Measurements from ENCODE around the gene PTN. TPM values are rescaled to one million over a fixed set of nuclear protein-coding genes. Genes with fewer than 3 reads are reported as not detected.

PTN gene
- total and polyA plus RNA-seq, 10 of the 15 experiments (the other 5 are each of a cell fraction or from before 2014, with no cell fraction given): 0.09 to 1.2 (median 0.13) TPM; not detected in 7

DNA sequence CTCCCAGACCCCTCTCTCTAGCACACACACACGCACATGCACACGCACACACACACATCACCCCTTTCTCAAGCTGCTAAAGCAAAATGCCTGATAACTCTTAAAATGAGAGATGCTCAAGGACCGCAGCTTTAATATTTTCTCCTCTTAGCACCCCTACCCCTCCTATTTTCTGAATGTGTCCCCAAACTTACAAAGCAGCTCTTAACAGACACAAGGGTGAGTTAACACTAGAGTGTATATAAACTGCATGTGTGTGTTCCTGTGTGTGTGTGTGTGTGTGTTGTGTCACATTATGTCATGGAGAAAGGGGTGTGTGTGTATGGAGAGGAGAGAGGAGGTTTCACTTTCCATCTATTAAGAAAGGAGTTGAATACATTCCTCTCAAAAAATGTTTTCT, 1.3 kb downstream of the PTN start (continued):
- TF ChIP-seq NR2C2 (IDR thresholded peaks at IDR 0.05; ENCODE audit: borderline replicate concordance, control insufficient read depth, insufficient read length, low read depth) (no peak), ASH2L (IDR thresholded peaks at IDR 0.05; ENCODE audit: borderline replicate concordance, low read depth) (no peak)
- TF ChIP-seq, protein P1, sequence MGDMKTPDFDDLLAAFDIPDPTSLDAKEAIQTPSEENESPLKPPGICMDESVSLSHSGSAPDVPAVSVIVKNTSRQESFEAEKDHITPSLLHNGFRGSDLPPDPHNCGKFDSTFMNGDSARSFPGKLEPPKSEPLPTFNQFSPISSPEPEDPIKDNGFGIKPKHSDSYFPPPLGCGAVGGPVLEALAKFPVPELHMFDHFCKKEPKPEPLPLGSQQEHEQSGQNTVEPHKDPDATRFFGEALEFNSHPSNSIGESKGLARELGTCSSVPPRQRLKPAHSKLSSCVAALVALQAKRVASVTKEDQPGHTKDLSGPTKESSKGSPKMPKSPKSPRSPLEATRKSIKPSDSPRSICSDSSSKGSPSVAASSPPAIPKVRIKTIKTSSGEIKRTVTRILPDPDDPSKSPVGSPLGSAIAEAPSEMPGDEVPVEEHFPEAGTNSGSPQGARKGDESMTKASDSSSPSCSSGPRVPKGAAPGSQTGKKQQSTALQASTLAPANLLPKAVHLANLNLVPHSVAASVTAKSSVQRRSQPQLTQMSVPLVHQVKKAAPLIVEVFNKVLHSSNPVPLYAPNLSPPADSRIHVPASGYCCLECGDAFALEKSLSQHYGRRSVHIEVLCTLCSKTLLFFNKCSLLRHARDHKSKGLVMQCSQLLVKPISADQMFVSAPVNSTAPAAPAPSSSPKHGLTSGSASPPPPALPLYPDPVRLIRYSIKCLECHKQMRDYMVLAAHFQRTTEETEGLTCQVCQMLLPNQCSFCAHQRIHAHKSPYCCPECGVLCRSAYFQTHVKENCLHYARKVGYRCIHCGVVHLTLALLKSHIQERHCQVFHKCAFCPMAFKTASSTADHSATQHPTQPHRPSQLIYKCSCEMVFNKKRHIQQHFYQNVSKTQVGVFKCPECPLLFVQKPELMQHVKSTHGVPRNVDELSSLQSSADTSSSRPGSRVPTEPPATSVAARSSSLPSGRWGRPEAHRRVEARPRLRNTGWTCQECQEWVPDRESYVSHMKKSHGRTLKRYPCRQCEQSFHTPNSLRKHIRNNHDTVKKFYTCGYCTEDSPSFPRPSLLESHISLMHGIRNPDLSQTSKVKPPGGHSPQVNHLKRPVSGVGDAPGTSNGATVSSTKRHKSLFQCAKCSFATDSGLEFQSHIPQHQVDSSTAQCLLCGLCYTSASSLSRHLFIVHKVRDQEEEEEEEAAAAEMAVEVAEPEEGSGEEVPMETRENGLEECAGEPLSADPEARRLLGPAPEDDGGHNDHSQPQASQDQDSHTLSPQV (IDR thresholded peaks at IDR 0.05): no peak

DNA sequence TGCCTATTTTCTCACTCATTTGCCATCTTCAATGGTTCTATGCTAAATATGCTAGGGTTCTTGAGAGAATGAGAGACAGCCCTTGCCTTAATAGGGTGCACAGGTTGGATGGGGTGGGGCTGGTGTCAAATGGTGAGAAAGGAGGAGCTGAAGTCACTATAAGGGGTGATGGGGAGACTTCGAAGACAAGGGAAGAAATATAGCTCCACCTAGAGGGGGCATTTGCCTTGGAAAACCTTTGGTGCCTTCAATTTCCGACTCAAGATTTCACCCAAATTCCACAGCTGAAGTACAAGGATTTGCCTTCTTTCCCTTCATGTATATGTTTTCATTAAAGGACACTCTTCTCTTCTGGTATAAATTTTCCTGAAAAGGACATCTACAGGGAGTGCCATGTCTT, 5.6 kb downstream of the PTN start:
- Histone ChIP-seq H3K9me3 (replicated peaks; ENCODE audit: control insufficient read depth, insufficient read depth, low read length) (no peaks in the 10 kb centered on the region), H3K27me3 (replicated peaks in 1 of 2; ENCODE audit: control insufficient read depth in 2 of 2, insufficient read depth in 2 of 2, low read length in 1 of 2) (no peaks in the 10 kb centered on the region), H3K27ac (ENCODE audit: control insufficient read depth, insufficient read depth) (no peak overlapping the region), H3K4me2 (ENCODE audit: control insufficient read depth, insufficient read depth) (no peak overlapping the region), H3K4me3 (no peak overlapping the region), H3K79me2 (ENCODE audit: control insufficient read depth, insufficient read depth, low read length) (no peaks in the 10 kb centered on the region), H3K9ac (ENCODE audit: control insufficient read depth, insufficient read depth, low read length) (no peak overlapping the region), H2AFZ (ENCODE audit: control insufficient read depth, low read depth, low read length) (no peak overlapping the region), H3K36me3 (ENCODE audit: control insufficient read depth in 2 of 2, insufficient read depth in 2 of 2, low read length in 1 of 2) (no peaks in the 10 kb centered on the region), H4K20me1 (ENCODE audit: control insufficient read depth, insufficient read depth) (no peaks in the 10 kb centered on the region), H3K4me1 (ENCODE audit: control insufficient read depth, insufficient read depth, low read length) (no peaks in the 10 kb centered on the region)
- TF ChIP-seq RAD21 (IDR thresholded peaks at IDR 0.05; ENCODE audit: insufficient read depth, low read depth, low read length) (peak; percentile 23; the same call in 1 of the 2 replicates), ZBTB11 (CRISPR knock-in tag; IDR thresholded peaks at IDR 0.05) (no peak), CREM (IDR thresholded peaks at IDR 0.05; ENCODE audit: low read depth) (no peak), GABPA (IDR thresholded peaks at IDR 0.05; ENCODE audit: low read depth) (no peak)
- TF ChIP-seq, protein P2, sequence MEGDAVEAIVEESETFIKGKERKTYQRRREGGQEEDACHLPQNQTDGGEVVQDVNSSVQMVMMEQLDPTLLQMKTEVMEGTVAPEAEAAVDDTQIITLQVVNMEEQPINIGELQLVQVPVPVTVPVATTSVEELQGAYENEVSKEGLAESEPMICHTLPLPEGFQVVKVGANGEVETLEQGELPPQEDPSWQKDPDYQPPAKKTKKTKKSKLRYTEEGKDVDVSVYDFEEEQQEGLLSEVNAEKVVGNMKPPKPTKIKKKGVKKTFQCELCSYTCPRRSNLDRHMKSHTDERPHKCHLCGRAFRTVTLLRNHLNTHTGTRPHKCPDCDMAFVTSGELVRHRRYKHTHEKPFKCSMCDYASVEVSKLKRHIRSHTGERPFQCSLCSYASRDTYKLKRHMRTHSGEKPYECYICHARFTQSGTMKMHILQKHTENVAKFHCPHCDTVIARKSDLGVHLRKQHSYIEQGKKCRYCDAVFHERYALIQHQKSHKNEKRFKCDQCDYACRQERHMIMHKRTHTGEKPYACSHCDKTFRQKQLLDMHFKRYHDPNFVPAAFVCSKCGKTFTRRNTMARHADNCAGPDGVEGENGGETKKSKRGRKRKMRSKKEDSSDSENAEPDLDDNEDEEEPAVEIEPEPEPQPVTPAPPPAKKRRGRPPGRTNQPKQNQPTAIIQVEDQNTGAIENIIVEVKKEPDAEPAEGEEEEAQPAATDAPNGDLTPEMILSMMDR (IDR thresholded peaks at IDR 0.05 in 2 of 3, conservative IDR thresholded peaks at IDR 0.05 in 1 of 3; ENCODE audit: control insufficient read depth in 2 of 3, extremely low read depth in 1 of 3, insufficient read depth in 1 of 3, low read depth in 3 of 3, low read length in 3 of 3): peak in 2 of 3 experiments; percentile 6 to 11; a peak in 2 of 6 replicates
- no peak for DNase-seq (ENCODE audit: low read depth, low spot score)
- RAD21 ChIA-PET (ENCODE audit: unreplicated experiment): interaction anchor here (1.0 kb wide), 1 partner anchor 254 kb away, joined by 4 read pairs; no protein-coding TSS in a partner anchor
- in situ Hi-C loops (cut with MboI) (no loop called here), intact Hi-C loops (cut with micrococcal nuclease; ENCODE audit: unreplicated experiment) (no loop called here)
- CTCF ChIA-PET: interaction anchor here (0.6 to 2.0 kb wide), 13 partner anchors 9 to 254 kb away, joined by 3 to 6 read pairs (median 3); no protein-coding TSS in a partner anchor
- BruUV-seq (replicated peaks): no TSS peak
- POLR2A ChIA-PET: no interaction called here
- no peak for ATAC-seq
- SMC1A ChIA-PET (ENCODE audit: uncharacterized antibody, unreplicated experiment): interaction anchor here (1.0 kb wide), 1 partner anchor 15 kb away, joined by 3 read pairs; no protein-coding TSS in a partner anchor
- 0% methylated on average over 2 of the region's 2 CpGs for WGBS (ENCODE audit: insufficient coverage, insufficient replicate concordance, low lambda C conversion rate, missing lambda C conversion rate)
- FAIRE-seq: no peak
